A549 (cell line): Measurements from ENCODE around the gene TWIST2. TPM values are rescaled to one million over a fixed set of nuclear protein-coding genes. Genes with fewer than 3 reads are reported as not detected.

Experiments
- ATAC-seq, 2 experiments: fragments of 200-7000 bp in 1 of 2; fragments of >200 bp in 1 of 2; cut with Nextera tagmentation in 1 of 2; cut with Tn5 transposase in 1 of 2; 3 replicates each; pipeline versions ENCODE4 v1.8.0 to v1.9.1; 2018 to 2020; ENCODE audit warnings: mild to moderate bottlenecking in 1 of 2, moderate library complexity in 1 of 2
- CTCF ChIA-PET: fragments of 300-600 bp; sonication (Branson Sonifier 250); formaldehyde crosslinking; extraction: SDS; loops from one replicate; lab custom pipeline; 2021; ENCODE audit warnings: antibody characterized with exemption, inconsistent platforms; lab: Yijun Ruan, JAX
- POLR2A ChIA-PET: fragments of 350-600 bp; formaldehyde crosslinking; extraction: SDS; loops from one replicate; lab custom pipeline; 2021; ENCODE audit warnings: antibody characterized with exemption, inconsistent platforms; lab: Yijun Ruan, JAX
- DNase-seq, 2 experiments: peaks; one replicate each; pipeline versions ENCODE4 v3.0.0 to v3.0.0-alpha.2; 2011 to 2016; ENCODE audit warnings: low read depth in 1 of 2, low spot score in 1 of 2
- FAIRE-seq: peaks from 2 replicates; lab custom pipeline; 2011; peaks lifted over from hg19 to GRCh38; lab: Jason Lieb, UNC
- H3K27ac ChIP-seq, 2 experiments: fragments of >200 bp; sonication (Bioruptor Twin); formaldehyde crosslinking; 3 replicates each; pipeline ENCODE4 v1.5.1; 2016 to 2017
- H3K4me1 ChIP-seq: fragments of >200 bp; sonication (Bioruptor Twin); formaldehyde crosslinking; 3 replicates; pipeline ENCODE4 v1.6.1; 2016
- H3K4me2 ChIP-seq: fragments of >200 bp; sonication (Bioruptor Twin); formaldehyde crosslinking; 3 replicates; pipeline ENCODE4 v1.6.1; 2016
- H3K4me3 ChIP-seq: fragments of >200 bp; sonication (Bioruptor Twin); formaldehyde crosslinking; 3 replicates; pipeline ENCODE4 v1.5.1; 2016
- H3K9me3 ChIP-seq: fragments of >200 bp; sonication (Bioruptor Twin); formaldehyde crosslinking; 3 replicates; pipeline ENCODE4 v1.6.1; 2016
- CBX8 ChIP-seq: fragments of 200-600 bp; sonication (generic); IDR thresholded peaks from 2 replicates; pipeline ENCODE4 v1.6.1; 2016
- CHD2 ChIP-seq: fragments of 150-350 bp; IDR thresholded peaks from 2 replicates; pipeline ENCODE4 v1.6.1; 2014; ENCODE audit warnings: low read length; ENCODE audit not compliant: partially characterized antibody
- CTCF ChIP-seq: fragments of >200 bp; sonication (Bioruptor Twin); formaldehyde crosslinking; IDR thresholded peaks from 3 replicates; pipeline ENCODE4 v1.5.1; 2016
- ELK1 ChIP-seq: fragments of 150-350 bp; IDR thresholded peaks from 2 replicates; pipeline ENCODE4 v1.6.1; 2014; ENCODE audit warnings: low read depth, mild to moderate bottlenecking, low read length
- FOSL2 ChIP-seq, 2 experiments: fragments of 450-650 bp in 1 of 2; fragments of >200 bp in 1 of 2; sonication (Bioruptor Twin) in 1 of 2; formaldehyde crosslinking; IDR thresholded peaks; 2 replicates each; pipeline versions ENCODE4 v1.5.0 to v1.6.1; 2016 to 2020; ENCODE audit warnings: mild to moderate bottlenecking in 1 of 2, moderate library complexity in 1 of 2
- HDAC2 ChIP-seq: fragments of 200-600 bp; sonication (generic); IDR thresholded peaks from 2 replicates; pipeline ENCODE4 v1.6.1; 2016
- HEYL ChIP-seq: fragments of 250-450 bp; sonication (Bioruptor Pico); IDR thresholded peaks from 2 replicates; pipeline ENCODE4 v1.8.0; 2021; ENCODE audit warnings: mild to moderate bottlenecking, moderate library complexity
- HMGXB4 ChIP-seq: fragments of 250-450 bp; sonication (Bioruptor Pico); IDR thresholded peaks from 2 replicates; pipeline ENCODE4 v1.5.0; 2021; ENCODE audit warnings: mild to moderate bottlenecking, moderate library complexity, borderline replicate concordance
- HOXA7 ChIP-seq: fragments of 250-450 bp; sonication (Bioruptor Pico); IDR thresholded peaks from 2 replicates; pipeline ENCODE4 v1.5.0; 2020; ENCODE audit warnings: mild to moderate bottlenecking, moderate library complexity
- JUN ChIP-seq, 2 experiments: fragments of >200 bp; sonication (Bioruptor Twin); formaldehyde crosslinking; IDR thresholded peaks; 2 replicates in 1 of 2; 3 replicates in 1 of 2; pipeline ENCODE4 v1.6.1; 2016 to 2017
- MAFK ChIP-seq: fragments of 450-650 bp; IDR thresholded peaks from 2 replicates; pipeline ENCODE4 v1.6.1; 2014; ENCODE audit not compliant: partially characterized antibody
- MAZ ChIP-seq: fragments of 150-350 bp; IDR thresholded peaks from 2 replicates; pipeline ENCODE4 v1.6.1; 2014; ENCODE audit warnings: antibody characterized with exemption, low read depth, low read length, borderline replicate concordance
- NFE2L2 ChIP-seq: fragments of 150-350 bp; conservative IDR thresholded peaks from 2 replicates; pipeline ENCODE4 v1.6.1; 2014; ENCODE audit warnings: low read length
- PBX3 ChIP-seq: IDR thresholded peaks from 2 replicates; pipeline ENCODE4 v1.6.1; 2012
- POLR2AphosphoS2 ChIP-seq: conservative IDR thresholded peaks from 2 replicates; pipeline ENCODE4 v1.6.1; 2012; ENCODE audit warnings: low read length, improper control_type of control experiment, inconsistent platforms
- RAD21 ChIP-seq, 2 experiments: fragments of >200 bp in 1 of 2; sonication (Bioruptor Twin) in 1 of 2; formaldehyde crosslinking in 1 of 2; IDR thresholded peaks in 1 of 2; conservative IDR thresholded peaks in 1 of 2; 2 replicates in 1 of 2; 3 replicates in 1 of 2; pipeline ENCODE4 v1.6.1; 2012 to 2018; ENCODE audit warnings: inconsistent platforms in 1 of 2
- RARB ChIP-seq: fragments of 250-450 bp; sonication (Bioruptor Pico); IDR thresholded peaks from 2 replicates; pipeline ENCODE4 v1.8.0; 2021; ENCODE audit warnings: mild to moderate bottlenecking, moderate library complexity
- RFX5 ChIP-seq: fragments of 450-650 bp; IDR thresholded peaks from 2 replicates; pipeline ENCODE4 v1.7.1; 2014; ENCODE audit warnings: antibody characterized with exemption, mild to moderate bottlenecking, moderate library complexity
- SMC3 ChIP-seq: fragments of >200 bp; sonication (Bioruptor Twin); formaldehyde crosslinking; IDR thresholded peaks from 3 replicates; pipeline ENCODE4 v1.6.1; 2018; ENCODE audit warnings: inconsistent platforms
- ZFP36 ChIP-seq: fragments of 450-650 bp; IDR thresholded peaks from 2 replicates; pipeline ENCODE4 v1.6.1; 2014; ENCODE audit warnings: borderline replicate concordance; ENCODE audit not compliant: partially characterized antibody
- WGBS: methylation state at CpG from one replicate; pipeline ENCODE4 v1.1.6; 2017; ENCODE audit errors: missing lambda C conversion rate; 5-methylcytosine and 5-hydroxymethylcytosine counted together
- polyA plus RNA-seq, 4 experiments: library from polyadenylated mRNA; depleted of rRNA in 3 of 4; stranded (reverse); fragments of >200 nt; fragmentation: RNase III in 1 of 4; extraction: RNeasy Plus Mini Kit Qiagen cat#74134 plus additional on column Dnase treatment in 1 of 4; gene quantifications; 2 replicates in 3 of 4; 3 replicates in 1 of 4; pipeline ENCODE4 v1.2.3, GENCODE V29; 2011 to 2017

Gene TWIST2
- polyA plus RNA-seq, 2 of the 4 experiments (the other 2 are of a cell fraction) = 7.1 to 8.2 TPM

- TF ChIP-seq HMGXB4 (CRISPR knock-in tag) (no peak), JUN (IDR thresholded peaks at IDR 0.05) (no peak), FOSL2 (IDR thresholded peaks at IDR 0.05) (no peak), FOSL2 (CRISPR knock-in tag; IDR thresholded peaks at IDR 0.05) (no peak), ZFP36 (no peak)
Measured at GRCh38 chr2:238839428-238839827, 8.5 kb upstream of the TWIST2 start (continued).

GRCh38 chr2:238841542-238842164 is 6.2 kb upstream of the TWIST2 start:
- CTCF ChIA-PET = interaction anchor here (0.9 to 1.6 kb wide), 4 partner anchors 9 to 193 kb away, joined by 3 to 7 read pairs (median 4); no protein-coding TSS in a partner anchor

GRCh38 chr2:238843476-238843875 is 4.4 kb upstream of the TWIST2 start:
- H3K9me3 ChIP-seq = peaks cover 2% of the 10 kb centered on the region; the same call in 1 of the 3 replicates
- ATAC-seq = no peak
- 35% methylated on average over 3 of the region's 3 CpGs for WGBS
- POLR2A ChIA-PET = no interaction called here
- no peak for FAIRE-seq
- H3K4me2 ChIP-seq = no peak overlapping the region
- no peak overlapping the region for H3K4me3 ChIP-seq
- peaks cover 4% of the 10 kb centered on the region; the same call in 2 of the 3 replicates for H3K4me1 ChIP-seq
- no peak overlapping the region for H3K27ac ChIP-seq
- no peak for DNase-seq
- TF ChIP-seq CBX8 = no peak
- TF ChIP-seq NFE2L2 = no peak
- no peak for TF ChIP-seq MAFK
- TF ChIP-seq PBX3 = no peak
- TF ChIP-seq CHD2 = no peak
- TF ChIP-seq MAZ = no peak
- TF ChIP-seq RFX5 = no peak
- no peak for TF ChIP-seq RARB (CRISPR knock-in tag)
- no peak for TF ChIP-seq RAD21 (conservative IDR thresholded peaks at IDR 0.05 in 1 of 2, IDR thresholded peaks at IDR 0.05 in 1 of 2)
- no peak for TF ChIP-seq CTCF
- TF ChIP-seq POLR2AphosphoS2 = no peak
- TF ChIP-seq ELK1 = no peak
- TF ChIP-seq SMC3 = no peak
- TF ChIP-seq HDAC2 = no peak
- TF ChIP-seq HOXA7 (CRISPR knock-in tag) = no peak
- TF ChIP-seq FOSL2 (IDR thresholded peaks at IDR 0.05) = no peak
- no peak for TF ChIP-seq FOSL2 (CRISPR knock-in tag; IDR thresholded peaks at IDR 0.05)
- no peak for TF ChIP-seq HEYL (CRISPR knock-in tag)
- CTCF ChIA-PET = no interaction called here

More at GRCh38 chr2:238841542-238842164, 6.2 kb upstream of the TWIST2 start:
- Histone ChIP-seq H3K27ac (no peak overlapping the region), H3K4me1 (no peaks in the 10 kb centered on the region), H3K4me2 (no peak overlapping the region), H3K4me3 (no peak overlapping the region), H3K9me3 (peaks cover 2% of the 10 kb centered on the region; the same call in 1 of the 3 replicates)
- WGBS = 83% methylated on average over 10 of the region's 10 CpGs
- TF ChIP-seq MAFK (peak; percentile 89), RARB (CRISPR knock-in tag) (no peak)
- no peak for DNase-seq
- POLR2A ChIA-PET = no interaction called here
- ATAC-seq = no peak
- no peak for FAIRE-seq
